ENCODE data around the gene ACIN1. TPM values are rescaled to one million over a fixed set of nuclear protein-coding genes. Genes with fewer than 3 reads are reported as not detected.

The ACIN1 gene
- total and polyA plus RNA-seq, 2 experiments from 2014 or later: 76.1 to 172 TPM

- H3K9me2 ChIP-seq (ENCODE audit: insufficient read depth): 0 out of 2 replicates have a peak, but pooled peaks cover 4% of the 10 kb centered on the region
- peaks cover 4% of the 10 kb centered on the region; the same call in 1 of the 3 replicates for H3K36me3 Mint-ChIP-seq (ENCODE audit: low read depth)
- TF ChIP-seq CREB1 (CRISPR knock-in tag; IDR thresholded peaks at IDR 0.05; ENCODE audit: low read depth) (no peak), STAT1 (IDR thresholded peaks at IDR 0.05; ENCODE audit: unreplicated experiment) (no peak), ZNF462 (CRISPR knock-in tag; IDR thresholded peaks at IDR 0.05) (no peak), ZNF331 (CRISPR knock-in tag; IDR thresholded peaks at IDR 0.05; ENCODE audit: low read depth) (no peak), EZH2 (IDR thresholded peaks at IDR 0.05; ENCODE audit: low read depth, unreplicated experiment) (no peak), ZNF114 (CRISPR knock-in tag; IDR thresholded peaks at IDR 0.05) (no peak), POLR2AphosphoS5 (IDR thresholded peaks at IDR 0.05; ENCODE audit: low read depth) (no peak), EZH2phosphoT487 (IDR thresholded peaks at IDR 0.05; ENCODE audit: unreplicated experiment) (no peak), NANOG (IDR thresholded peaks at IDR 0.05; ENCODE audit: borderline replicate concordance) (no peak), JUNB (IDR thresholded peaks at IDR 0.05; ENCODE audit: unreplicated experiment) (no peak)
- TF ChIP-seq, protein P1, sequence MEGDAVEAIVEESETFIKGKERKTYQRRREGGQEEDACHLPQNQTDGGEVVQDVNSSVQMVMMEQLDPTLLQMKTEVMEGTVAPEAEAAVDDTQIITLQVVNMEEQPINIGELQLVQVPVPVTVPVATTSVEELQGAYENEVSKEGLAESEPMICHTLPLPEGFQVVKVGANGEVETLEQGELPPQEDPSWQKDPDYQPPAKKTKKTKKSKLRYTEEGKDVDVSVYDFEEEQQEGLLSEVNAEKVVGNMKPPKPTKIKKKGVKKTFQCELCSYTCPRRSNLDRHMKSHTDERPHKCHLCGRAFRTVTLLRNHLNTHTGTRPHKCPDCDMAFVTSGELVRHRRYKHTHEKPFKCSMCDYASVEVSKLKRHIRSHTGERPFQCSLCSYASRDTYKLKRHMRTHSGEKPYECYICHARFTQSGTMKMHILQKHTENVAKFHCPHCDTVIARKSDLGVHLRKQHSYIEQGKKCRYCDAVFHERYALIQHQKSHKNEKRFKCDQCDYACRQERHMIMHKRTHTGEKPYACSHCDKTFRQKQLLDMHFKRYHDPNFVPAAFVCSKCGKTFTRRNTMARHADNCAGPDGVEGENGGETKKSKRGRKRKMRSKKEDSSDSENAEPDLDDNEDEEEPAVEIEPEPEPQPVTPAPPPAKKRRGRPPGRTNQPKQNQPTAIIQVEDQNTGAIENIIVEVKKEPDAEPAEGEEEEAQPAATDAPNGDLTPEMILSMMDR (conservative IDR thresholded peaks at IDR 0.05; ENCODE audit: low read depth in 2 of 2): no peak
- TF ChIP-seq, protein P2, sequence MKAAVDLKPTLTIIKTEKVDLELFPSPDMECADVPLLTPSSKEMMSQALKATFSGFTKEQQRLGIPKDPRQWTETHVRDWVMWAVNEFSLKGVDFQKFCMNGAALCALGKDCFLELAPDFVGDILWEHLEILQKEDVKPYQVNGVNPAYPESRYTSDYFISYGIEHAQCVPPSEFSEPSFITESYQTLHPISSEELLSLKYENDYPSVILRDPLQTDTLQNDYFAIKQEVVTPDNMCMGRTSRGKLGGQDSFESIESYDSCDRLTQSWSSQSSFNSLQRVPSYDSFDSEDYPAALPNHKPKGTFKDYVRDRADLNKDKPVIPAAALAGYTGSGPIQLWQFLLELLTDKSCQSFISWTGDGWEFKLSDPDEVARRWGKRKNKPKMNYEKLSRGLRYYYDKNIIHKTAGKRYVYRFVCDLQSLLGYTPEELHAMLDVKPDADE (IDR thresholded peaks at IDR 0.05): no peak
- TF ChIP-seq, protein P3, sequence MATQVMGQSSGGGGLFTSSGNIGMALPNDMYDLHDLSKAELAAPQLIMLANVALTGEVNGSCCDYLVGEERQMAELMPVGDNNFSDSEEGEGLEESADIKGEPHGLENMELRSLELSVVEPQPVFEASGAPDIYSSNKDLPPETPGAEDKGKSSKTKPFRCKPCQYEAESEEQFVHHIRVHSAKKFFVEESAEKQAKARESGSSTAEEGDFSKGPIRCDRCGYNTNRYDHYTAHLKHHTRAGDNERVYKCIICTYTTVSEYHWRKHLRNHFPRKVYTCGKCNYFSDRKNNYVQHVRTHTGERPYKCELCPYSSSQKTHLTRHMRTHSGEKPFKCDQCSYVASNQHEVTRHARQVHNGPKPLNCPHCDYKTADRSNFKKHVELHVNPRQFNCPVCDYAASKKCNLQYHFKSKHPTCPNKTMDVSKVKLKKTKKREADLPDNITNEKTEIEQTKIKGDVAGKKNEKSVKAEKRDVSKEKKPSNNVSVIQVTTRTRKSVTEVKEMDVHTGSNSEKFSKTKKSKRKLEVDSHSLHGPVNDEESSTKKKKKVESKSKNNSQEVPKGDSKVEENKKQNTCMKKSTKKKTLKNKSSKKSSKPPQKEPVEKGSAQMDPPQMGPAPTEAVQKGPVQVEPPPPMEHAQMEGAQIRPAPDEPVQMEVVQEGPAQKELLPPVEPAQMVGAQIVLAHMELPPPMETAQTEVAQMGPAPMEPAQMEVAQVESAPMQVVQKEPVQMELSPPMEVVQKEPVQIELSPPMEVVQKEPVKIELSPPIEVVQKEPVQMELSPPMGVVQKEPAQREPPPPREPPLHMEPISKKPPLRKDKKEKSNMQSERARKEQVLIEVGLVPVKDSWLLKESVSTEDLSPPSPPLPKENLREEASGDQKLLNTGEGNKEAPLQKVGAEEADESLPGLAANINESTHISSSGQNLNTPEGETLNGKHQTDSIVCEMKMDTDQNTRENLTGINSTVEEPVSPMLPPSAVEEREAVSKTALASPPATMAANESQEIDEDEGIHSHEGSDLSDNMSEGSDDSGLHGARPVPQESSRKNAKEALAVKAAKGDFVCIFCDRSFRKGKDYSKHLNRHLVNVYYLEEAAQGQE (IDR thresholded peaks at IDR 0.05; ENCODE audit: unreplicated experiment): no peak
- H3K79me2 ChIP-seq (replicated peaks; ENCODE audit: insufficient read depth): no peaks in the 10 kb centered on the region
- H3K4me3 Mint-ChIP-seq: no peak overlapping the region
- no peaks in the 10 kb centered on the region for H4K20me1 ChIP-seq (replicated peaks; ENCODE audit: insufficient read depth)
- no peaks in the 10 kb centered on the region for H3K27me3 ChIP-seq (ENCODE audit: insufficient read depth)
- H2AFZ ChIP-seq: no peak overlapping the region
- H3K27ac ChIP-seq (ENCODE audit: low read depth): no peak overlapping the region
- peaks cover 8% of the 10 kb centered on the region for H3K27me3 Mint-ChIP-seq (ENCODE audit: insufficient read depth, low read depth, poor library complexity)
- DNase-seq (ENCODE audit: low spot score) (no peak), ATAC-seq (no peak)
- peaks cover 5% of the 10 kb centered on the region; the same call in 2 of the 3 replicates for H3K9me3 Mint-ChIP-seq
- H3F3A ChIP-seq (replicated peaks; ENCODE audit: low read depth): no peaks in the 10 kb centered on the region
- peaks cover 30% of the 10 kb centered on the region for H3K4me1 Mint-ChIP-seq
- H3K4me2 ChIP-seq: no peak overlapping the region
- no peak overlapping the region for H3K4me3 ChIP-seq
- peaks cover 13% of the 10 kb centered on the region for H3K4me1 ChIP-seq (ENCODE audit: insufficient read depth)
- no peaks in the 10 kb centered on the region for H3K36me3 ChIP-seq (ENCODE audit: insufficient read depth)
- H3K27ac Mint-ChIP-seq: no peak overlapping the region
Observed at GRCh38 chr14:23110579-23111365, 15.8 kb upstream of the ACIN1 start.

Measured in GM23338 (cell line).